PC-9 (cell line): ENCODE measurements around the gene LINGO3. TPM values are rescaled to one million over a fixed set of nuclear protein-coding genes. Genes with fewer than 3 reads are reported as not detected.

ENCODE experiments used
- BruUV-seq: library from RNA; stranded (reverse); fragments of 400-500 nt; replicated peaks from 2 replicates; lab custom pipeline; 2021; lab: Mats Ljungman, UMichigan
- CTCF ChIA-PET: fragments of 300-600 bp; sonication (Branson Sonifier 250); formaldehyde crosslinking; loops from one replicate; lab custom pipeline; 2022; ENCODE audit warnings: antibody characterized with exemption; lab: Charles Lee
- POLR2A ChIA-PET: fragments of 300-600 bp; sonication (Branson Sonifier 250); formaldehyde crosslinking; loops from one replicate; lab custom pipeline; 2022; ENCODE audit warnings: antibody characterized with exemption; ENCODE audit not compliant: unreplicated experiment; lab: Charles Lee
- DNase-seq, 2 experiments: peaks; one replicate each; pipeline versions ENCODE4 v3.0.0 to v3.0.0-alpha.2; 2015 to 2022; ENCODE audit warnings: mixed read lengths in 1 of 2
- H2AFZ ChIP-seq: fragments of 200-600 bp; sonication (generic); 2 replicates; pipeline ENCODE4 v1.8.1; 2017; ENCODE audit warnings: antibody characterized with exemption
- H3F3A ChIP-seq: fragments of 200-600 bp; sonication (generic); 2 replicates; pipeline ENCODE4 v1.8.1; 2017; ENCODE audit warnings: antibody characterized with exemption, mild to moderate bottlenecking, low read depth; ENCODE audit not compliant: insufficient read depth
- H3K27ac ChIP-seq: fragments of 200-600 bp; sonication (generic); 2 replicates; pipeline ENCODE4 v1.6.1; 2016; ENCODE audit warnings: mixed run types
- H3K27me3 ChIP-seq: fragments of 200-600 bp; sonication (generic); 2 replicates; pipeline ENCODE4 v1.6.1; 2016; ENCODE audit warnings: low read depth, mixed run types; ENCODE audit not compliant: insufficient read depth
- H3K36me3 ChIP-seq: fragments of 200-600 bp; sonication (generic); 2 replicates; pipeline ENCODE4 v1.6.1; 2016; ENCODE audit warnings: low read depth, mixed run types
- H3K4me1 ChIP-seq: fragments of 200-600 bp; sonication (generic); replicated peaks from 2 replicates; pipeline ENCODE4 v1.6.1; 2016; ENCODE audit warnings: mixed run types; ENCODE audit not compliant: insufficient read depth
- H3K4me2 ChIP-seq: fragments of 200-600 bp; sonication (generic); 2 replicates; pipeline ENCODE4 v1.6.1; 2017; ENCODE audit warnings: mixed run types
- H3K4me3 ChIP-seq: fragments of 200-600 bp; sonication (generic); 2 replicates; pipeline ENCODE4 v1.6.1; 2016; ENCODE audit warnings: mixed run types
- H3K79me2 ChIP-seq: fragments of 200-600 bp; sonication (generic); 2 replicates; pipeline ENCODE4 v1.6.1; 2017; ENCODE audit warnings: low read depth, mixed run types
- H3K9me2 ChIP-seq: fragments of 200-600 bp; sonication (generic); 2 replicates; pipeline ENCODE4 v1.8.1; 2017; ENCODE audit warnings: mild to moderate bottlenecking; ENCODE audit not compliant: insufficient read depth
- H3K9me3 ChIP-seq: fragments of 200-600 bp; sonication (generic); 2 replicates; pipeline ENCODE4 v1.8.1; 2016; ENCODE audit warnings: low read depth; ENCODE audit not compliant: insufficient read depth
- H4K20me1 ChIP-seq: fragments of 200-600 bp; sonication (generic); 2 replicates; pipeline ENCODE4 v1.8.1; 2017; ENCODE audit not compliant: insufficient read depth
- CTCF ChIP-seq: fragments of 200-600 bp; sonication (generic); conservative IDR thresholded peaks from 2 replicates; pipeline ENCODE4 v1.6.1; 2017; ENCODE audit warnings: mixed run types, antibody characterized with exemption, mild to moderate bottlenecking, moderate library complexity
- EZH2 ChIP-seq: fragments of 200-600 bp; sonication (generic); IDR thresholded peaks from 2 replicates; pipeline ENCODE4 v1.8.0; 2017; ENCODE audit warnings: antibody characterized with exemption, low read depth
- intact Hi-C: fragments of 100-400 bp; cut with micrococcal nuclease; formaldehyde crosslinking; loops from one replicate; pipeline ENCODE4 v1.10.0; 2022; ENCODE audit not compliant: unreplicated experiment
- total RNA-seq: library from RNA; stranded (reverse); gene quantifications from 2 replicates; pipeline ENCODE4 v1.2.3, GENCODE V29; 2021

LINGO3 gene
- total RNA-seq, 1 experiment from 2014 or later, result not detected

GRCh38 chr19:2353159-2353886 is 45.4 kb upstream of the LINGO3 start:
- Histone ChIP-seq H3K79me2 (no peaks in the 10 kb centered on the region), H3K4me1 (no peaks in the 10 kb centered on the region), H3K9me3 (no peaks in the 10 kb centered on the region), H3K4me3 (no peak overlapping the region), H3K4me2 (no peak overlapping the region), H2AFZ (no peak overlapping the region), H4K20me1 (no peaks in the 10 kb centered on the region), H3F3A (no peaks in the 10 kb centered on the region), H3K27me3 (no peaks in the 10 kb centered on the region), H3K9me2 (no peaks in the 10 kb centered on the region), H3K36me3 (no peaks in the 10 kb centered on the region), H3K27ac (no peak overlapping the region)
- ChIA-PET POLR2A (no interaction called here), CTCF (no interaction called here)
- intact Hi-C loops, result no loop called here
- TF ChIP-seq EZH2 (no peak), CTCF (no peak)
- no peak for DNase-seq
- BruUV-seq, result no TSS peak

- DNase-seq, result no peak
- intact Hi-C loops, result no loop called here
- TF ChIP-seq EZH2 (no peak), CTCF (no peak)
- no peaks in the 10 kb centered on the region for H3K36me3 ChIP-seq
- BruUV-seq, result no TSS peak
- no peaks in the 10 kb centered on the region for H3K9me2 ChIP-seq
- no peak overlapping the region for H2AFZ ChIP-seq
- CTCF ChIA-PET, result no interaction called here
- no peaks in the 10 kb centered on the region for H3K27me3 ChIP-seq
- no peaks in the 10 kb centered on the region for H4K20me1 ChIP-seq
- H3K4me3 ChIP-seq, result no peak overlapping the region
- no peaks in the 10 kb centered on the region for H3F3A ChIP-seq
- no peak overlapping the region for H3K4me2 ChIP-seq
- POLR2A ChIA-PET, result no interaction called here
- no peaks in the 10 kb centered on the region for H3K79me2 ChIP-seq
- no peaks in the 10 kb centered on the region for H3K9me3 ChIP-seq
- no peak overlapping the region for H3K27ac ChIP-seq
- H3K4me1 ChIP-seq, result no peaks in the 10 kb centered on the region
Observed at GRCh38 chr19:2352121-2352520, 44.2 kb upstream of the LINGO3 start.

GRCh38 chr19:2351591-2351990 is 43.6 kb upstream of the LINGO3 start:
- Histone ChIP-seq H2AFZ (no peak overlapping the region), H3K36me3 (no peaks in the 10 kb centered on the region), H3K4me2 (no peak overlapping the region), H3K9me3 (no peaks in the 10 kb centered on the region), H3K27ac (no peak overlapping the region), H3K4me3 (no peak overlapping the region), H3K9me2 (no peaks in the 10 kb centered on the region), H3F3A (no peaks in the 10 kb centered on the region), H3K27me3 (no peaks in the 10 kb centered on the region), H4K20me1 (no peaks in the 10 kb centered on the region), H3K79me2 (no peaks in the 10 kb centered on the region), H3K4me1 (no peaks in the 10 kb centered on the region)
- intact Hi-C loops, result no loop called here
- ChIA-PET CTCF (no interaction called here), POLR2A (no interaction called here)
- TF ChIP-seq EZH2 (no peak), CTCF (no peak)
- BruUV-seq, result no TSS peak
- no peak for DNase-seq
